ENCODE measurements around the gene IRF2BP1.

- peak in 6 of 7 experiments; percentile 71 to 99 (median 94) for TF ChIP-seq CTCF (IDR thresholded peaks at IDR 0.05)
- peak in 2 of 4 donors; percentile 13 to 19 for TF ChIP-seq POLR2A (IDR thresholded peaks at IDR 0.05)
- TF ChIP-seq EP300 (IDR thresholded peaks at IDR 0.05): no peak
- TF ChIP-seq POLR2AphosphoS5 (IDR thresholded peaks at IDR 0.05): peak; percentile 43 to 87 (median 85)
These were observed 3.0 kb downstream of the IRF2BP1 start for GRCh38 chr19:45882652-45883585.
